SK-N-SH (cell line): ENCODE data around the gene ECI1. TPM values are rescaled to one million over a fixed set of nuclear protein-coding genes. Genes with fewer than 3 reads are reported as not detected.

Experiments used
- CTCF ChIA-PET: fragments of 300-600, 350-600 bp; formaldehyde crosslinking; extraction: SDS; loops from one replicate; lab custom pipeline; 2021; lab: Yijun Ruan, JAX
- POLR2A ChIA-PET: fragments of 350-600 bp; sonication (Branson Sonifier 250); formaldehyde crosslinking; extraction: SDS; loops from one replicate; lab custom pipeline; 2020; ENCODE audit warnings: antibody characterized with exemption, inconsistent platforms; lab: Yijun Ruan, JAX
- DNase-seq: peaks from one replicate; pipeline ENCODE4 v3.0.0; 2012
- H2AFZ ChIP-seq: fragments of 200-600 bp; sonication (generic); 2 replicates; pipeline ENCODE4 v1.8.1; 2016; ENCODE audit warnings: antibody characterized with exemption, mild to moderate bottlenecking, low read depth
- H3F3A ChIP-seq: fragments of 200-600 bp; sonication (generic); replicated peaks from 2 replicates; pipeline ENCODE3; 2016; ENCODE audit warnings: antibody characterized with exemption, mild to moderate bottlenecking; ENCODE audit not compliant: insufficient read depth
- H3K27ac ChIP-seq, 2 experiments: fragments of 200-500 bp in 1 of 2; fragments of 200-600 bp in 1 of 2; sonication (Bioruptor generic) in 1 of 2; sonication (generic), shearing (Covaris generic) in 1 of 2; 2 replicates each; pipeline versions ENCODE4 v1.5.1 to v1.6.1; 2014 to 2016; ENCODE audit warnings: low read depth in 2 of 2, inconsistent platforms in 1 of 2, low read length in 1 of 2, mild to moderate bottlenecking in 1 of 2, mixed read lengths in 1 of 2
- H3K27me3 ChIP-seq: fragments of 200-600 bp; sonication (generic), shearing (Covaris generic); 2 replicates; pipeline ENCODE4 v1.6.1; 2016; ENCODE audit warnings: mixed run types; ENCODE audit not compliant: insufficient read depth
- H3K36me3 ChIP-seq, 2 experiments: fragments of 200-500 bp in 1 of 2; fragments of 200-600 bp in 1 of 2; sonication (Bioruptor generic) in 1 of 2; sonication (generic) in 1 of 2; replicated peaks in 1 of 2; 2 replicates each; pipeline versions ENCODE3 to v1.5.1; 2014 to 2016; ENCODE audit warnings: low read length in 1 of 2, mild to moderate bottlenecking in 1 of 2; ENCODE audit not compliant: insufficient read depth in 2 of 2, control insufficient read depth in 1 of 2
- H3K4me1 ChIP-seq, 2 experiments: fragments of 200-500 bp in 1 of 2; fragments of 200-600 bp in 1 of 2; sonication (Bioruptor generic) in 1 of 2; sonication (generic), shearing (Covaris generic) in 1 of 2; 2 replicates each; pipeline versions ENCODE4 v1.5.1 to v1.6.1; 2014 to 2016; ENCODE audit warnings: low read depth in 1 of 2, low read length in 1 of 2, mixed run types in 1 of 2; ENCODE audit not compliant: insufficient read depth in 2 of 2, control insufficient read depth in 1 of 2
- H3K4me2 ChIP-seq: fragments of 200-600 bp; sonication (generic), shearing (Covaris generic); 2 replicates; pipeline ENCODE4 v1.6.1; 2017; ENCODE audit warnings: mixed run types
- H3K4me3 ChIP-seq, 2 experiments: fragments of 200-500 bp in 1 of 2; fragments of 200-600 bp in 1 of 2; sonication (Bioruptor generic) in 1 of 2; sonication (generic), shearing (Covaris generic) in 1 of 2; 2 replicates each; pipeline versions ENCODE4 v1.5.1 to v1.8.1; 2014 to 2016; ENCODE audit warnings: low read depth in 2 of 2, inconsistent platforms in 1 of 2, low read length in 1 of 2, mild to moderate bottlenecking in 1 of 2, mixed read lengths in 1 of 2, moderate library complexity in 1 of 2
- H3K79me2 ChIP-seq: fragments of 200-600 bp; sonication (generic); 2 replicates; pipeline ENCODE4 v1.8.1; 2017; ENCODE audit warnings: mild to moderate bottlenecking; ENCODE audit not compliant: insufficient read depth
- H3K9ac ChIP-seq: fragments of 200-600 bp; sonication (generic); 2 replicates; pipeline ENCODE4 v1.6.1; 2017; ENCODE audit warnings: mixed run types
- H3K9me2 ChIP-seq: fragments of 200-600 bp; sonication (generic); 2 replicates; pipeline ENCODE4 v1.6.1; 2017; ENCODE audit warnings: mixed run types
- H3K9me3 ChIP-seq: fragments of 200-600 bp; sonication (generic); 2 replicates; pipeline ENCODE4 v1.6.1; 2017; ENCODE audit warnings: mixed run types, mild to moderate bottlenecking, moderate library complexity
- H4K20me1 ChIP-seq: fragments of 200-600 bp; sonication (generic); 2 replicates; pipeline ENCODE4 v1.6.1; 2017; ENCODE audit warnings: mild to moderate bottlenecking, mixed run types; ENCODE audit not compliant: insufficient read depth
- CHD2 ChIP-seq: fragments of 150-350 bp; IDR thresholded peaks from 2 replicates; pipeline ENCODE4 v1.6.1; 2018; ENCODE audit warnings: low read length; ENCODE audit not compliant: partially characterized antibody
- CTCF ChIP-seq: fragments of 200-600 bp; sonication (generic); IDR thresholded peaks from 2 replicates; pipeline ENCODE4 v1.6.1; 2017; ENCODE audit warnings: antibody characterized with exemption, mild to moderate bottlenecking, moderate library complexity
- ELF1 ChIP-seq: IDR thresholded peaks from 2 replicates; pipeline ENCODE4 v1.4.0; 2012
- EZH2phosphoT487 ChIP-seq: fragments of 200-600 bp; sonication (generic); IDR thresholded peaks from 2 replicates; pipeline ENCODE4 v1.6.1; 2017; ENCODE audit warnings: low read depth, mixed run types, mild to moderate bottlenecking, antibody characterized with exemption, moderate library complexity, borderline replicate concordance
- FOSL2 ChIP-seq: IDR thresholded peaks from 2 replicates; pipeline ENCODE4 v1.4.0; 2012; ENCODE audit warnings: low read depth, mild to moderate bottlenecking, moderate library complexity, borderline replicate concordance
- GABPA ChIP-seq: IDR thresholded peaks from 2 replicates; pipeline ENCODE4 v1.4.0; 2012; ENCODE audit warnings: low read depth, mild to moderate bottlenecking
- JUND ChIP-seq: IDR thresholded peaks from 2 replicates; pipeline ENCODE4 v1.4.0; 2012
- MEF2A ChIP-seq: IDR thresholded peaks from 2 replicates; pipeline ENCODE4 v1.4.0; 2012; ENCODE audit warnings: low read depth, borderline replicate concordance
- MXI1 ChIP-seq: IDR thresholded peaks from 2 replicates; pipeline ENCODE4 v1.6.1; 2012; ENCODE audit warnings: mild to moderate bottlenecking, low read depth, low read length, improper control_type of control experiment
- NFIC ChIP-seq: IDR thresholded peaks from 2 replicates; pipeline ENCODE4 v1.4.0; 2012; ENCODE audit warnings: borderline replicate concordance
- NRF1 ChIP-seq: IDR thresholded peaks from 2 replicates; pipeline ENCODE4 v1.6.1; 2012; ENCODE audit warnings: low read depth, mild to moderate bottlenecking, low read length
- PBX3 ChIP-seq: IDR thresholded peaks from 2 replicates; pipeline ENCODE4; 2012
- POLR2AphosphoS5 ChIP-seq: IDR thresholded peaks from 2 replicates; pipeline ENCODE4 v1.6.1; 2012; ENCODE audit warnings: low read depth, low read length
- RAD21 ChIP-seq: IDR thresholded peaks from 2 replicates; pipeline ENCODE4 v1.6.1; 2012; ENCODE audit warnings: mild to moderate bottlenecking, low read length
- RFX5 ChIP-seq: IDR thresholded peaks from 2 replicates; pipeline ENCODE4 v1.6.1; 2012; ENCODE audit warnings: mild to moderate bottlenecking, improper control_type of control experiment, low read length
- RXRA ChIP-seq: IDR thresholded peaks from 2 replicates; pipeline ENCODE4 v1.4.0; 2012; ENCODE audit warnings: low read depth, mild to moderate bottlenecking, borderline replicate concordance
- SIN3A ChIP-seq: IDR thresholded peaks from 2 replicates; pipeline ENCODE4 v1.6.1; 2012; ENCODE audit warnings: low read depth, mild to moderate bottlenecking, low read length, moderate library complexity, borderline replicate concordance
- SMC3 ChIP-seq: IDR thresholded peaks from 2 replicates; pipeline ENCODE4 v1.6.1; 2012; ENCODE audit warnings: low read depth, low read length, improper control_type of control experiment
- TCF12 ChIP-seq: IDR thresholded peaks from 2 replicates; pipeline ENCODE4 v1.4.0; 2012
- TEAD4 ChIP-seq: IDR thresholded peaks from 2 replicates; pipeline ENCODE4 v1.4.0; 2012; ENCODE audit warnings: mild to moderate bottlenecking, borderline replicate concordance; ENCODE audit not compliant: insufficient read depth
- USF1 ChIP-seq: IDR thresholded peaks from 2 replicates; pipeline ENCODE4 v1.4.0; 2012; ENCODE audit warnings: low read depth, borderline replicate concordance
- USF2 ChIP-seq: fragments of 150-350 bp; IDR thresholded peaks from 2 replicates; pipeline ENCODE4 v1.6.1; 2017; ENCODE audit warnings: antibody characterized with exemption, low read length, low read depth, borderline replicate concordance
- ZBTB33 ChIP-seq: IDR thresholded peaks from 2 replicates; pipeline ENCODE4 v1.4.0; 2012; ENCODE audit warnings: low read depth, borderline replicate concordance
- WGBS: methylation state at CpG from one replicate; pipeline ENCODE4 v1.1.6; 2017; ENCODE audit warnings: low lambda C conversion rate; 5-methylcytosine and 5-hydroxymethylcytosine counted together
- polyA plus RNA-seq, 3 experiments: library from polyadenylated mRNA; depleted of rRNA; stranded (reverse); fragments of >200 nt; gene quantifications; 2 replicates each; pipeline ENCODE4 v1.2.3, GENCODE V29; 2012

The ECI1 gene
- polyA plus RNA-seq, 1 of the 3 experiments (the other 2 are of a cell fraction): 61.8 TPM

- no peak overlapping the region for H3K27ac ChIP-seq
- no peak overlapping the region for H3K4me3 ChIP-seq
- CTCF ChIA-PET: interaction anchor here (0.7 to 1.6 kb wide), 2 partner anchors 12 to 439 kb away, joined by 3 to 5 read pairs; no protein-coding TSS in a partner anchor
- H3K4me2 ChIP-seq: no peak overlapping the region
- H2AFZ ChIP-seq: no peak overlapping the region
- POLR2A ChIA-PET: no interaction called here
- TF ChIP-seq FOSL2 (no peak), MEF2A (no peak), RFX5 (no peak), CHD2 (no peak), NRF1 (no peak), NFIC (no peak), POLR2AphosphoS5 (no peak), ZBTB33 (no peak), ELF1 (no peak), MXI1 (no peak), RXRA (no peak), RAD21 (no peak), SIN3A (no peak), TCF12 (no peak), PBX3 (no peak)
- peaks cover 38% of the 10 kb centered on the region for H3K79me2 ChIP-seq
- H3K9ac ChIP-seq: no peak overlapping the region
- no peaks in the 10 kb centered on the region for H3K9me2 ChIP-seq
- 96% methylated on average over 16 of the region's 23 CpGs for WGBS
- no peak for DNase-seq
- peaks cover 30% of the 10 kb centered on the region for H4K20me1 ChIP-seq
- H3F3A ChIP-seq: no peaks in the 10 kb centered on the region
- peaks cover 0 to 61% of the 10 kb centered on the region in 2 experiments for H3K36me3 ChIP-seq
- peaks cover 0 to 2% of the 10 kb centered on the region in 2 experiments; a peak in 1 of 4 replicates for H3K4me1 ChIP-seq
- H3K27me3 ChIP-seq: no peaks in the 10 kb centered on the region
- no peaks in the 10 kb centered on the region for H3K9me3 ChIP-seq
Measured at GRCh38 chr16:2229632-2230250, 21.6 kb downstream of the ECI1 start.

GRCh38 chr16:2229091-2229490 is 22.3 kb downstream of the ECI1 start:
- H3K4me3 ChIP-seq: no peak overlapping the region
- H3K9me3 ChIP-seq: no peaks in the 10 kb centered on the region
- peaks cover 44% of the 10 kb centered on the region for H3K79me2 ChIP-seq
- no peaks in the 10 kb centered on the region for H3K9me2 ChIP-seq
- no peak overlapping the region for H2AFZ ChIP-seq
- H3K36me3 ChIP-seq: peaks cover 0 to 56% of the 10 kb centered on the region in 2 experiments
- no peaks in the 10 kb centered on the region for H3K27me3 ChIP-seq
- POLR2A ChIA-PET: no interaction called here
- CTCF ChIA-PET: no interaction called here
- WGBS: 94% methylated on average over 4 of the region's 12 CpGs
- H4K20me1 ChIP-seq: peaks cover 30% of the 10 kb centered on the region
- no peak overlapping the region for H3K4me2 ChIP-seq
- H3K9ac ChIP-seq: no peak overlapping the region
- H3K27ac ChIP-seq: no peak overlapping the region
- DNase-seq: no peak
- peaks cover 0 to 4% of the 10 kb centered on the region in 2 experiments; a peak in 1 of 4 replicates for H3K4me1 ChIP-seq
- H3F3A ChIP-seq: no peaks in the 10 kb centered on the region
- TF ChIP-seq FOSL2 (no peak), RAD21 (no peak), GABPA (no peak), MEF2A (no peak), USF1 (no peak), SMC3 (no peak), TEAD4 (no peak), EZH2phosphoT487 (no peak), JUND (no peak), RXRA (no peak), USF2 (no peak), CTCF (no peak)
